NCI-H524 (cell line): Measurements from ENCODE around the gene RASGRP3.
"Not testable (repeated sequence)": the region's sequence is repeated elsewhere in the genome, so short reads cannot be mapped to it uniquely, and the experiment has no call there.

ENCODE experiments used
- DNase-seq, 2 experiments: peaks; one replicate each; lab custom pipeline; 2025; lab: John Stamatoyannopoulos, UW

RASGRP3 gene, protein sequence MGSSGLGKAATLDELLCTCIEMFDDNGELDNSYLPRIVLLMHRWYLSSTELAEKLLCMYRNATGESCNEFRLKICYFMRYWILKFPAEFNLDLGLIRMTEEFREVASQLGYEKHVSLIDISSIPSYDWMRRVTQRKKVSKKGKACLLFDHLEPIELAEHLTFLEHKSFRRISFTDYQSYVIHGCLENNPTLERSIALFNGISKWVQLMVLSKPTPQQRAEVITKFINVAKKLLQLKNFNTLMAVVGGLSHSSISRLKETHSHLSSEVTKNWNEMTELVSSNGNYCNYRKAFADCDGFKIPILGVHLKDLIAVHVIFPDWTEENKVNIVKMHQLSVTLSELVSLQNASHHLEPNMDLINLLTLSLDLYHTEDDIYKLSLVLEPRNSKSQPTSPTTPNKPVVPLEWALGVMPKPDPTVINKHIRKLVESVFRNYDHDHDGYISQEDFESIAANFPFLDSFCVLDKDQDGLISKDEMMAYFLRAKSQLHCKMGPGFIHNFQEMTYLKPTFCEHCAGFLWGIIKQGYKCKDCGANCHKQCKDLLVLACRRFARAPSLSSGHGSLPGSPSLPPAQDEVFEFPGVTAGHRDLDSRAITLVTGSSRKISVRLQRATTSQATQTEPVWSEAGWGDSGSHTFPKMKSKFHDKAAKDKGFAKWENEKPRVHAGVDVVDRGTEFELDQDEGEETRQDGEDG

DNA sequence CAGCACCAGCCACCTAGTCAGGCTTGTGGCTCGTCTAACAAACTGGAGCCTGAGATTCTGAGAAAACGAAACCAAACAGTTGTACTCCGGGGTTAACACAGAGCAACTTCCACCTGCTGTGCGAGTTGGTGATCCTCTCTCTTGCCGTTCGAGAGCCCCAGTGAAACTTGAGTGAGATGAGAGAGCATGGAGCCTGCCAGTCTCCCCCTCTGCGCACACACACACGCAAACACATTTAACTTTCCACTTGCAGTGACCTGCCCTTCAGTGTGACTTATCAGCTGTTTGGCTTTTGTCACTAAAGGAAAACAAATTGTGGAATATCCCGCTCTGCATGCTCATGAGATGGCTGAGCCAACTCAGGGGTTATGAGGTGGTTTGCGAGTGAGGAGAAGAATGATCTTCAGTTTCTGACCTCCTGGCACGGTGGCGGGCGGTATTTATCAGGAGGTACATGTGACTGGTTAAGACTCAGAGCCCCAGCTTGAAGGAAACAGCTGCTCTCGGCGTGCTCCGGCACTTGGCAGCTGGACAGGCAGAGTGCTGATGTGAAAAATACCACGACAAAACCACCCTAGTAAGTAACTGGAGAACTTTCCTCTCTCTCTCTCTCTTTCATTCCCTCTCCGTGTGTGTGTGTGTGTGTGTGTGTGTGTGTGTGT, at the start of gene RASGRP3:
RASGRP3 (plus strand) TSS at position 519 of the 662 bp plus-strand sequence. CDS start 38,488 bp downstream, outside the sequence.
- DNase-seq = peak; percentile 85 to 93

DNA sequence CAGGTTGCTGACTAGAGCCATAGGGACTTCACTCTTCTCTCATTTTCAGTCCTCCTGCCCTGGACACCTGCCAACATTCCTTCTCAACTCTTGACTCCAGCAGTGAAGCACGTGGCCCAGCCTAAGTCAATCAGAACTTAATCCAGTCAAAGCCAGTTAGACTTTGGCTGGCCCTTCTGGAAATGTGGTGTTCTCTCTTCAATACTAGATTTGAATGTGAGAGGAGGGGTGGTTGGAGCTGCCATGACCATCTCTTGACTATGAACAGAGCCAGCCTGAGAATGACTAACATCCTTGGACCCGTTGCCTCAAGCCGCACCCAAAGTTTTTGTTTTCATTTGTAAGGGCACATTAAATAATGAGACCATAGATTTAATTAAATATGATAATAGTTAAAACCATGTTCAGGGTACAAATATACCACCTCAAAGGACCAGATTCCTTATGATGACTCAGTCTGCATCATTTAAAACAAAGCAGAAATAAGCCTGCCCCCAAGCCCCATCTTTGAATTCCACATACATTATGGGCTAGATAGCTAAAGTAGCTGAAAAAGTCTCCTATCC, 49.7 kb upstream of the RASGRP3 start:
- peak; percentile 74 to 89 for DNase-seq

- no peak for DNase-seq
Measured at GRCh38 chr2:33430077-33430476, 46.4 kb upstream of the RASGRP3 start.

DNA sequence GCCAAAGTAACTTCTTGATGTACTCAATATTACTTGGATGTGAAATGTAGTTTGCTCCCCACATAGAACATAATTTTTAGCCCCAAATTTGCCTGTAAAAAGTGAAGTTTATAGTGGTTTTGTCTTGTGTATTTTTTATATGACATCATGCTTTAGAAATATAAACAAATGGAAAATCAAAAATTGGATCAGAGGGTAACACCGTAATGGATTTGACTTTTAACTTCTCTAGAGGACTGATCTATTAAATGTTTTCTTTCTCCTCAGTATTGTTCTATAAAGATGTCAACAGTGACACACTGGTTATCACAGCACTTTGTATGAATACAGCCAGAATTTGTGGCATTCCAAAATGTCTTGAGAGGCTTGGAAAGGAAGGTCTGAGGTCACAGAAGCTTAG, 45.6 kb upstream of the RASGRP3 start:
- DNase-seq = no peak

DNA sequence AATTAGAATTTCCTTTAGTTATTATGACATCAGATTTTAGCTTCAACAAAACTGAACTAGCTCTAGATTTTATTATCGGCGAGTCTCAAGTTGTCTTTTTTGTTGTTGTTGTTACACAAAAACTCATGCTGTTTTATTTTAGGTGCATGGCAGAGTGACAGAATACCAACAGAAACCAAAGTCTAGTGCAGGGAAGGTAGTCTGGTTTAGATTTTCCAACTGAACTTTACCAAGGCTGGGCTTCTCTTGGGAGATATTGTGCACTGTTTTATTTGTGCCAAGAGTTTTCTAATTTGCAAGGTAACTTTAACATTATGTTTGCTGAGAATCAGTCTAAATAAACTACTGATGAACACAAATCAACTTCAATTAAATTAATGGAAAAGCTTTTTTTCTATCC, 43.6 kb upstream of the RASGRP3 start:
- DNase-seq = no peak

DNA sequence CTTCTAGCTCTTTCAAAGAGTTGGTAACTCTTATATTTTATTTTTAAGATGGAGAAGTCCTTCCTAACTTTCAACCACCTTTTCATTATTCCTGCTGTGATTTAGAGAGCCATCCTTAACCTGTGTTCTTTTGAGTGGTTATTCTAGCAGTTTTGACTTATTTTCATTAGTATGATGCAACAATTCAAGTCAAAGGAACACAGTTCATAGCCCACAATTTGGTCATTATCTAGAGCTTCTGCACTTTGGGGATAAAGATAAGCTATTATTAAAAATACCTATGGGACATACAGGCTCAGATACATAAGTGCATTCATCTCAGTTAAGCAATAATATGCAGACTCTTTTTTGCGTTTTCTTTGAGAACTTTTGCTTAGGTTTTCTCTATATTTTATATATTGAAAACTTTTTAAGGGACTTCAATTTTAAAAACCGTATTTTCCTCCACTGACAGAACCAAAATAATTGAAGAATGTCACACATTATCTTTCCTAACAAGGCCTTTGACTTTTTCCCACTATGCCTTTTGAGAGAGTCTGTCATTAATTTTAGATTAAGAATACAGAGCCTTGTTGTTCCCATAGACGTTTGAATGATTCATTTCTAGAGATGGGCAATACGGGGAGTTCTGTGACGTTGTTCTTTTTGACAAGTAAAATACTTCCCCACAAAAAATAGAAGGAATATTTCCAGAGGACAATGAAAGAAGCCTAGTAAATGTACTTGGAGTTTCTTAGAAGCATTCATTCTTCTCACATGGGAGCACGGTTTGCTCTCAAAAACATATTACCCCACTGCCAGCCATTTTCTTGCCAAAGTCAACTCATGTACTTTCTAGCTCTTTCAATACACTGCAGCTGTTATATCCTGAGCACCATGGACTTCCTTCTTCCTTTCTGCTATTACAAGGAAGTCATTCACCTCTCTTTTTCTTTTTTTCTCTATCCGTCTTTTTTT, 42.9 kb upstream of the RASGRP3 start:
- no peak for DNase-seq

GRCh38 chr2:33435518-33435917, 40.9 kb upstream of the RASGRP3 start:
- no peak for DNase-seq

DNA sequence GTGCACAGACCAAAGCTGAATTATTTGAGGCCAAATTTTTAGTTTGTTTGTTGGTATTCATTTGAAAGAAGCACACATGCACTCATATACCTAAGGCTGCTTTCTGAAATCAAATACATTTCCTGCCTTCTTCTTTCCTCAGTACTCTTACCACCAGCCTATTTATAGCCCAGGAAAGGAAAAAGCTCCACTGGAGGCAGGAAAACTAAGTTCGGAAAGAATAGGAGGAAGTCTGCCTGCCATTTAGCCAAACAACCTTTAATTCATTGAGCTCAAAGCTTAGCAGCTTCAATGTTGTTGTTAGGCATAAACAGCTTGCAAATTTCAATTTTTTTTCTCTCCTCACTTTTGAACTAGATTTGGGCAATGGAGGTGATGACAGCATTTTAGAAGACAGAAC, 40.4 kb upstream of the RASGRP3 start:
- no peak for DNase-seq

GRCh38 chr2:33437297-33437696, 39.2 kb upstream of the RASGRP3 start:
- DNase-seq = no peak

DNA sequence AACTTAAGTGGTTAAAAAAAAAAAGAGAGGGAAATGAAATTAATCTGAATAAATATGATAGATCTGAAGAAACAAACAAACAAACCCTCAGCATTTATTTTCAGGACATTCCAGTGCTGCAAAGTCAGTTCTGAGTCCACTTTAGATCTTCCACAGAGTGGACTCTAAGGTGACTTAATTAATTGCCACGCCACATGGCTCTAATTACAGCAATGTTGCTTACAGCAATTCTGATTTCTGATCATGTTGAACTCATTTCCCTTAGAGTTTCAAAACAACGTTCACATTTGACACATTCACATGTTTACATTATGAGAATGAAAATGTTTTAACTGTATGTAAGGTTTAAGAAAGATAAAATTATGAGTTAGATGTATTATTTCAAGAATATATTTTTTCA, 38.6 kb upstream of the RASGRP3 start:
- DNase-seq = no peak

GRCh38 chr2:33441235-33441810, 35.1 kb upstream of the RASGRP3 start:
- peak; percentile 43 to 58 for DNase-seq

GRCh38 chr2:33442052-33442451, 34.4 kb upstream of the RASGRP3 start:
- not testable (repeated sequence) for DNase-seq

GRCh38 chr2:33442528-33443079, 33.8 kb upstream of the RASGRP3 start:
- no peak for DNase-seq

DNA sequence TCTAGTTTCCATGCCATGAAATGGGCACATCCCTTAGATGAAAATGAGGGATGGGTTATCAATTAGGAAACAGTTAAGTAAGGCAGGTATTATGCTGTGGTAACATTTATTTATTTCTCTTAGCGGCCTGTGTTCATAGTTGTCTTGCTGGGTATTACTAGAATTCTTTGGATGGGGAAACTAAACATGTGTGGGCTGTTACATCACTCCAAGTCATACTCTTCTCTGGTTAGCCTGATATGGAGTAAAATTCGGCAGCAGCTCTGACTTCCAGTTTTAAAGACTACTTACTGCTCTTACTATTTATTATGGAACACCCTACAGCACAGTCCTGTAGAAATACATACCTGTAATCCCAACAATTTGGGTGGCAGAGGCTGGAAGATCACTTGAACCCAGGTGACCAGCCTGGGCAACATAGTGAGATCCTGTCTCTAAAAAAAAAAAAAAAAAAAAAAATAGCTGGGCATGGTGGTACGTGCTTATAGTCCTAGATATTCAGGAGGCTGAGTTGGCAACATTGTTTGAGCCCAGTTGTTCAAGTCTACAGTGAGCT, 33.1 kb upstream of the RASGRP3 start:
- no peak for DNase-seq

DNA sequence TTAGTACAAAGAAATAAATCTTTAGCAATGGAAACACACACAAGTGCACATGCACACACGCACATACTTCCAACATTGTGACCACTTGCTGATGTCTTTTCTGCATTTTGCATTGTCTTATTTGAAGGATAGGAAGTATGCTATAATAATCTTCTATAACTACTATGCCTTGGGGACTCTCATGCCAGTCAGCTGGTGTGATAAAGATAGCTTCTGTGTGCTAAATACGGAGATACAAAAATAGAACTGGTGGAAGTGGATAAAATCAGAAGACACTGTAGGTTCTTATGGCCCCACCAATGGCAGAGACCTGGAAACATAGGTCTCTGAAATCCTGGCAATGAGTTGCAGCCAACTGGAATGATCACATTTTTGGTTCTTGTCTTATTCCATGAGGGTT, 31.5 kb upstream of the RASGRP3 start:
- no peak for DNase-seq

GRCh38 chr2:33448220-33448899, 28.1 kb upstream of the RASGRP3 start:
- no peak for DNase-seq

DNA sequence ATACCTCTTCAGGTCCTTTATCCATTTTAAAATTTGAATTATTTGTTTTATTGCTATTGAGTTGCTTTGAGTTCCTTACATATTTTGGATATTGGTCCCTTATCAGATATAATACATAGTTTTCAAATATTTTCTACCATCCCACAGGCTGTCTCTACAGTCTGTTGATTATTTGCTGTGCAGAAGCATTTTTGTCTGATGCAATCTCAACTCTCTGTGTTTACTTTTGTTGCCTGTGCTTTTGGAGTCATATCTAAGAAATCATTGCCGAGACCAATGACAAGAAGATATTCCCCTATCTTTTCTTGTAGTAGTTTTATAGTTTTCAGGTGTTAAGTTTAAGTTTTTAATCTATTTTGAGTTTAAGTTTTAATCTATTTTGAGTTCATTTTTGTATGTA, 25.2 kb upstream of the RASGRP3 start:
- no peak for DNase-seq

DNA sequence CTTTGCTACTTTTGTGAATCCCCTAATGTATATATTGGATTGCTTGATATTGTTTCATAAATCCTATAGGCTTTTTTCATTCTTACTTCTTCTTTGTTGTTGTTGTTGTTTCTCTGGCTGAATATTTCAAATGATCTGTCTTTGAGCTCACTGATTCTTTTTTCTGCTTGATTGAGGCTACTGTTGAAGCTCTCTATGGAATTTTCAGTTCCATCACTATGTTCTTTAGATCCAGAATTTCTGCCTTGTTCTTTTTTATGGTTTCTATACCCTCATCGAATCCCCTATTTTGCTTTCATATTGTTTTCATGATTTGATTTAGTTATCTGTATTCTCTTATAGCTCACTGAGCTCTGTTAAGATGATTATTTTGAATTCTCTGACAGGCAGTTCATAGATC, 24.6 kb upstream of the RASGRP3 start:
- DNase-seq = no peak

GRCh38 chr2:33452545-33452944, 23.9 kb upstream of the RASGRP3 start:
- no peak for DNase-seq
